Stimulated activated CD8-positive, alpha-beta memory T cell treated with anti-CD3 and anti-CD28 coated beads, Interleukin-2, amount 100 ng/mL, for 48 hours (primary cell): ENCODE results near the gene EPHA10.

Experiments
- DNase-seq, 2 donors: peaks; one replicate each; pipeline ENCODE4 v3.0.0-alpha.2; 2020; ENCODE audit warnings: low read depth in 2 of 2

Gene EPHA10

GRCh38 chr1:37734629-37735591 is 30.0 kb downstream of the EPHA10 start:
- no peak for DNase-seq

GRCh38 chr1:37732111-37732780 is 32.7 kb downstream of the EPHA10 start:
- DNase-seq: no peak

GRCh38 chr1:37731312-37732019 is 33.5 kb downstream of the EPHA10 start:
- no peak for DNase-seq

- DNase-seq: no peak
Observed at GRCh38 chr1:37730376-37730775, 34.5 kb downstream of the EPHA10 start.

GRCh38 chr1:37728416-37728815 is 36.5 kb downstream of the EPHA10 start:
- DNase-seq: no peak

GRCh38 chr1:37726751-37727585 is 38.0 kb downstream of the EPHA10 start:
- no peak for DNase-seq

- no peak for DNase-seq
Observed at GRCh38 chr1:37725851-37726613, 38.9 kb downstream of the EPHA10 start.

GRCh38 chr1:37724575-37724974 is 40.3 kb downstream of the EPHA10 start:
- DNase-seq: no peak

- no peak for DNase-seq
Observed at GRCh38 chr1:37723390-37724078, 41.4 kb downstream of the EPHA10 start.

- DNase-seq: no peak
Observed at GRCh38 chr1:37723072-37723389, 41.9 kb downstream of the EPHA10 start.

- DNase-seq: no peak
Observed at GRCh38 chr1:37722181-37723071, 42.5 kb downstream of the EPHA10 start.

GRCh38 chr1:37721565-37721964 is 43.4 kb downstream of the EPHA10 start:
- no peak for DNase-seq

- no peak for DNase-seq
Observed at GRCh38 chr1:37720231-37721130, 44.4 kb downstream of the EPHA10 start.

GRCh38 chr1:37719572-37720195 is 45.2 kb downstream of the EPHA10 start:
- no peak for DNase-seq

GRCh38 chr1:37718901-37719571 is 45.9 kb downstream of the EPHA10 start:
- DNase-seq: no peak

- DNase-seq: no peak
Observed at GRCh38 chr1:37718181-37718900, 46.6 kb downstream of the EPHA10 start.
